HK-2 (cell line): ENCODE data around the gene SLC25A46.
"Not testable (repeated sequence)": the region's sequence is repeated elsewhere in the genome, so short reads cannot be mapped to it uniquely, and the experiment has no call there.

Experiments used
- DNase-seq: peaks from one replicate; pipeline ENCODE4 v3.0.0-alpha.2; 2018; ENCODE audit not compliant: unreplicated experiment

The SLC25A46 gene

DNA sequence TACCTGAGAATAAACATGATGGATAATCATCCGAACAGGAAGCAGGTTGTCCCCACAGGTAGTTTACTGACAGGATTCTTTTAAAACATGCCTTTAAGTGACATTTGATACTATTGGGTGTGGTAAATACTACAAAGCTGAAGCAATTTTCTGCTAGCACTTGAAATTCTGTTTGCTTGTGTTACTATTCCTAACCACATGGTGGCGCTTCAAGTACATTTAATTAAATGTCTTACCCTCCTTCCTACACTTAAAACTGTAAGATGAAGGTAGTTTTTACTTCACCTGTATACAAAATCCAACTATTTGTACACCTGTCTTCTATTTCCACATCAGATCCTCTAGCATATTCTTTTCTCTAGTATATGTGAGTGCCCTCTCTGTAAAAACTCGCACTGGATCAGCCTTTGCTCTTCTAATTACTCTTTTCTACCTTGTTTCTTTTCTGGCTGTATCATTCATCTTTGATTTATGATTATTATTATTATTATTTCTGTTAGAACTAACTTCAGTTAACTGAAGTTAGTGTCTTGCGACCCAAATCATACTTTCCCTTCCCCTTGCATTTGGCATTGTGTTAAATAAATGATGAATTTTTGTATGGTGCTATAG, 18.4 kb downstream of the SLC25A46 start:
- DNase-seq, result no peak

DNA sequence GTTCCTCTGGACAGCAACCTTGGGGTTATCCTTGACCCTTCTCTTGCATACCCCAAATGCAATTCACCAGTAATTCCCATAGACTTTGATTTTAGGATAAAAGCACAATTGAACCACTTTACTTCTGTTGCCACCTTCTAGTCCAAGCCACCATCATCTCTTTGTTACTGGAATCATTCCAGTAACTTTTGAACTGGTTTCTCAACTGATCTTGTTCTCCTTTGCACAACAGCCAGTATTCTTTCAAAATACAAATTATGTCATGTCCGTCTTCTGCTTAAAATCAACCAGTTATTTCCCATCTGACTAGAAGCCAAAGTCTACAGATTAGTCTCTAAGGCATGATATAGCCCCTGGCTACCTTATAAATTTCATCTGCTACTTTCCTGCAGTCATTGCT, 21.4 kb downstream of the SLC25A46 start:
- no peak for DNase-seq

DNA sequence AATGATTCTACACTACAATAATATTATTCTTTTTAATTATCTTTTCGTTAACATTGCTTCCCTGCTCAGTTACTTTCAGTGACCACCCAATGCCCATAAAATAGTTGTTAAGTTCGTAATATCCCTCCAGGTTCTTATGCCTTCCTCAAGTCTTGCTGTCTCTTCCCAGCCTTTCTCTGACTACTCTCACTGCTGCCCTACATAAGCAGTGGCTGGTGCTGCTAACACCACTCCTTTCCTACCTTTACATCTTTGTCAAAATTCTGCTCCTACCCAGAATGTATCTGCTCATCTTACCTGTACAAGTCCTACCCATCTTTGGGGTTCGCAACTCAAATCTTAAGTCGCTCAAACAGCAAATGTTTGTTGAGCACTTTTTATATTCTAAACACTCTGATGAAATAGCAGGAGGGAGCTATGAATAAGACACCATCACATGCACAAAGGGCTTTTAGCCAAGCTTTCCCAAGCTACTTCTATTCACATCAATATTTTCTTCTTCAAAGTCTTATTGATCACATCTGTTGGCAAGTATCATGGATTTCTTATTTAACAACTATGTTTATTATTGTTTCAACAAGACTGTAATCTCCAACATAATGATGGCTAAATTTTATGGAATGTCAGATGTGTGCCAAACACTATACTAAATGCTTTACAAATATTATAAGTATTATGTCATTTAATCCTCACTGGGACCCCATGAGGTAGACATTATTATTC, 29.5 kb downstream of the SLC25A46 start:
- no peak for DNase-seq

DNA sequence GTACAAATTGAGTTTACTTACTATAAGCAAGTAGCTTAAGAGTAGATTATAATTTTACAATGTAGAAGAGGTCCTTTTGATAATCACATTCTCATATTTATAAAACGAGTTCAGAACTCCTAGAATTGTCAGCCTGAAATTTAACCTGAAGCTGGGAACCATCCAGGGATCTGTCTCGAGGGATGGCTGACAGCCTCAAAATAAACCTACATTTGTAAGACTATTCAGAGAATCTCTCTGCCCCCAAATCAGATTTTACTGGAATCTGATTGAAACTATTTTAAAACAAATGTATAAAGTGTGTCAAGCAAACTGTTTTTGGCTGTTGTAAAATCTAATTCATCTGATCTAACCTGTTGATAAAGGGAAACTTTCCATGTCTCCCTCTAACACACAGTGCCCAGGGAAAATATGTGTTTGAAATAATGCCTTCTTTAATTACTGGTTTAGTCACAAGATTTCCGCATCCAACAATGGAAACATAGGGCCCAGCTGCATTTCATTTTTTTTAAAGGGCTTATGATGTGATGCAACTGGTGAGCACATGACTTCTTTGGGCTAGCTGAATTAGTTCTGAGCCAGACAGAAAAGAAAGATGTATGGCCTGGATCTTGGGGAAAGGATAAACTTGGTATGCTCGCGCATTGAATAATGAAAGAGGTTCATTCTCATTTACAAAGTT, 30.3 kb downstream of the SLC25A46 start:
- no peak for DNase-seq

DNA sequence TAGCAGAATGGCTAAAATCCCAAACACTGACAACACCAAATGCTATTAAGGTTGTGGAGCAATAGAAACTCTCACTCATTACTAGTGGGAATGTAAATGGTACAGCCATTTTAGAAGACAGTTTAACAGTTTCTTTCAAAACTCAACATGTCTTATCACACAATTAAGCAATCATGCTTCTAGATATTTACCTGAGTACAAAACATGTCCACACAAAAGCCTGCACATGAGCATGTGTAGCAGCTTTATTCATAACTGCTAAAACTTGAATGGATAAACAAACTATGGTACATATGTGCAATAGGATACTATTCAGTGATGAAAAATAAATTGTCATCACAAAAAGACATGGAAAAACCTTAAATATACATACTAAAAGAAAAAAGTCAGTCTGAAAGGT, 31.5 kb downstream of the SLC25A46 start:
- DNase-seq, result no peak

DNA sequence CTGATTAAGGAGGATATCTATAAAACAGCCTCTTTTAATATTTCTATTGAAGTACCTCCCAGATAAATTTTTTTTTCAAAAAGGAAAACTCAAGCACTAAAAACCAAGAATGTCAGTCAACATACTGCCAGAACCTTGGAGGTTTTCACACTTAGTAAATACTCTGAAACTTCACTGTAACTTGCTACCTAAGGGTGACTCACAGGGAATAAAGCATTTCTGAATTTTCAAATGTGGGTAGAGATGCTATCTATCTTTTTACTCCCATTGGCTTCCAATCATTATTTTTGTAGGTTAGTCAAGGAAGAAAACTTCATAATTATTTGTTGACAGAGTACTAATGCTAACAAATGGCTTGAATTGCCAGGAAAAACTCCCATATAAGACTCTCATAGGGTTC, 46.1 kb downstream of the SLC25A46 start:
- no peak for DNase-seq

DNA sequence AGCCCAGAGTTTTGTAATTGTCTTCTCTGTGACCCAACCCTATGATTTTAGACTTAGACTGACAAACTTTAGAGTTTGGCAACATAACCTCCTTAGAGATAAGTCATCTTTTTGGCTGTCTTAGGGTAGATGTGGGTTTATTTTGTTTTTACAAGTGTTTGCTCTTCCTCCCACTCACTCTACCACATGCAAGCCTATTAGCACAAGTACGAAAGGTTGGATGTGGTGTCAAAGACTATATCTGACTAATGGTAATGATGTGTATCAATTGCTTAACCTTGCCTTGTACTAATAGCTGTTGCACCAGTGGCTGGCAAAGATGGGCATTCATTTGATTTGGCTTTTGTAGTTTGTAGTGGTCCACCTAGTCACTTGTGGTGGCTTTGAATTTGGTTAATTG, 46.5 kb downstream of the SLC25A46 start:
- DNase-seq, result no peak

DNA sequence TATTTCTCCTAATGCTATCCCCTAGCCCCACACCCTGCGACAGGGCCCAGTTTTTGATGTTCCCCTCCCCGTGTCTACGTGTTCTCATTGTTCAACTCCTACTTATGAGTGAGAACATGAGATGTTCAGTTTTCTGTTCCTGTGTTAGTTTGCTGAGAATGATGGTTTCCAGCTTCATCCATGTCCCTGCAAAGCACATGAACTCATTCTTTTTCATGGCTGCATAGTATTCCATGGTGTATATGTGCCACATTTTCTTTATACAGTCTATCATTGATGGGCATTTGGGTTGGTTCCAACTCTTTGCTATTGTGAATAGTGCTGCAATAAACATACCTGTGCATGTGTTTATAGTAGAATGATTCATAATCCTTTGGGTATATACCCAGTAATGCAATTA, 49.2 kb downstream of the SLC25A46 start:
- not testable (repeated sequence) for DNase-seq

DNA sequence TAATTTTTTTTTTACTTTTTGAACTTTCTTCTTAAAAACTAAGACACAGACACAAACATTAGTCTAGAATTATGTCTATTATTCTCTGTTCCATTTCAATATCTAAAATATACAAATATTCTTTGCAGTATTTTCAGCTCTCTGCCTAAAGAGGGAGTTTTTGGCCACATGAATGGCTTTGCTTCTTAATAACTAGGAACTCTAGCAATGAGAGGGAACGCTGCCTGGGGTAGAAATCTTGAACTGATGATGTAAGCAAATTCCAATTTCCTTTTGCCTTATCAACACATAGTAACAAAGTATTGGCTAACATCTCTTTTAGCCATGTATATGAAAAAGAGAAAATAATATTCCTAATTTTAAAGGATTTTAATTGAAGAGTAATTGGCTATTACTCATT, 51.9 kb downstream of the SLC25A46 start:
- DNase-seq, result no peak

DNA sequence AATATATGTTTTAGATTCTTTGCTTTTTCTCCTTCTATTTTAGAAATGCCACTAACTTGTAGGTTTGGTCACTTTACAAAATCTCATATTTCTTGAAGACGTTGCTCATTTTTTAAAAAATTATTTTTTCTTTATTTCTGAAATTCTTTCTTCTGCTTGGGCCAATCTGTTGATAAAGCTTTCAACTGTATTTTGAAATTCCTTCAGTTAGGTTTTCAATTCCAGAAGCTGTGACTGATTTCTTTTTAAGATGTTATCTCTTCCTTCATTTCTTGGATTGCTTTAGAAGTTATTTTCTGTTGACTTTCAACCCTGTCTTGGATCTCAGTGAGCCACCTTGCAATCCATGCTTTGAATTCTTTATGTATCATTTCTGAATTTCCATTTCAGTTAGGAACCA, 64.2 kb downstream of the SLC25A46 start:
- no peak for DNase-seq

DNA sequence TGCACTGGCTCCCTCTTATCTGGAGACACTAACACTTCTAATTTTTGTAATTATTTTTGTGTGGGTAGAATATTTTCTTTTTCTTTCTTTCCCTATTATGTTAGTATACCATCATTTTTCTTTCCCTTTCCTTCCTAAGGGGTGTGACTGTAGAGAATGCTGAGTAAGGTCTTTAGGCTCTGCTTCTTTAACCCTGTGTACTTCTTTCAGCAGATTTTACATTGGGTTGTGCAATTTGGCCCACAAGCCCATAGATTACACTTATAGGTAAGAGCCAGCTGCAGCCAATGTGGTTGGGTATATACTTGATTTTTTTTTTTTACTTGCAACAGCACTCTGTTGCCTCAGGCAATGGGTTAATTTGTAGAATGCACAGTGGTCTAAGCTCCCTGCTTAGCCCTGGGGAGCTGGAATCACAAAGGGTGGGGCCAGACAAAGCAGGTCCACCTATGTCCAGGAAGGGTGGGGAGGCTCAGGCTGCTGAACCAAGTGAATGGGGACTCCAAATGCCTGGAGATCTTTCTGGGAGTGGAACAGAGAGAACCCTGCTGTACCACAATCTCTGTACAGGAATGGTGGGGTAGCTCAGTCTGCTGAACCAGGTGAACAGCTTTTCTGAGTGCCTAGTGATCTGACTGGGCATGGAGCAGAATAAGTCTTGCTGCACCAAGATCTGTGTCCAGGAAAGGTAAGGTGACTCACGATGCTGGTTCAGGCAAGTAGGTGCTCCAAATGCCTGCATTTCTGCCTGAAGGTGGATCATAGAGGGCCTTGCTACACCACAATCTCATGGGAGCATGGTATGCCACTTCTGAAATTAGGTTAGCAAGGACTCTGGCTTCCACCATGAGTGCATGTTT, 64.9 kb downstream of the SLC25A46 start:
- no peak for DNase-seq

DNA sequence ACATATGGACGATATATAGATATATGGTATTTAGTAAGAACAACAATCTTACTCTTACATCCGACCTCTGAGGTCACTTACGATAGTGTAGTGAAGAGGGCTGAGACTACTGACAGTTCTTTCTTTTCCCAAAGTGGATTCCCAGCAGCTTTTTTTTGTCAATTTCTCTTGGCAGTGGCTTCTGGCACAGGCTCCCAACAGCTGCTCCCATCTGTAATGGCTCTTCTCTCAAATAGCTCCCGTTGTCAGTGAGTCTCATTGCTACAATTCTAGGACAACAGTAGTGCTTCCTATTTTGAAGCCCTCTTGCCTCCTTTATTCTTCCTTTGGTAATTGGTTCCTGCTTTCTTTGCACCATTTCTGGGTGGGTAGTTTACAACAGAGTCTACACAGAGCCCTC, 68.4 kb downstream of the SLC25A46 start:
- no peak for DNase-seq

DNA sequence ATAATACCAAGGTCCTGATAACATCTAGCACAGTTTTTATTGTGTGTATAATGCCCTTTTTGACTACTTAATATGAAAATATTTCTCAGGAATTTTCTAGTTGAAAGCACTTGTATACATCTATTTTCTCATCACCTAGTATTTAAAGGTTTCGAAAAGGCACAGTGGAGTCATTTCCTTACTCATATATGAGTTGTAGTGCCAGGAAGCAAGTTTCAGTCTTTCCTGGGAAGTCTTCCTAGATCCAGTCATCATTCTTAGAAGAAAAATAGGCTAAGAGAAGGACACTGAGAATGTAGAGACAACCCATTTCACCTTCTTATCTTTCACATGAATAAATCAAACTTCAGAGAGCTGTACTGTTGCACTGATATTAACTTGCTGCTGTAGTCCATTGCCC, 70.2 kb downstream of the SLC25A46 start:
- no peak for DNase-seq
